K562 (cell line): ENCODE results near the gene ZNF581. TPM values are rescaled to one million over a fixed set of nuclear protein-coding genes. Genes with fewer than 3 reads are reported as not detected.
A peak's percentile ranks its signal among the peaks of the same experiment; 100 is the strongest.

Source experiments
- BDP1 ChIP-seq: IDR thresholded peaks from 3 replicates; pipeline ENCODE4 v1.6.1; 2011; ENCODE audit not compliant: insufficient read length, insufficient read depth
- CBFA2T2 ChIP-seq: fragments of 450-650 bp; conservative IDR thresholded peaks from 2 replicates; pipeline ENCODE4 v1.6.1; 2017; ENCODE audit warnings: mild to moderate bottlenecking
- CBX5 ChIP-seq: IDR thresholded peaks from 2 replicates; pipeline ENCODE4 v1.6.1; 2014; ENCODE audit warnings: low read depth, borderline replicate concordance
- CREB3 ChIP-seq: fragments of 450-650 bp; conservative IDR thresholded peaks from 2 replicates; pipeline ENCODE4 v1.6.1; 2016; ENCODE audit warnings: missing genetic modification characterization, low read depth, mild to moderate bottlenecking, missing compliant biosample characterization, moderate library complexity
- DDX20 ChIP-seq: fragments of 450-650 bp; IDR thresholded peaks from 2 replicates; pipeline ENCODE4 v1.6.1; 2016; ENCODE audit warnings: missing genetic modification characterization, low read depth, mild to moderate bottlenecking, missing compliant biosample characterization, moderate library complexity
- HBP1 ChIP-seq: fragments of 450-650 bp; formaldehyde crosslinking; IDR thresholded peaks from 2 replicates; pipeline ENCODE4 v1.4.0; 2022; ENCODE audit warnings: missing genetic modification characterization
- HDGF ChIP-seq: fragments of 450-650 bp; IDR thresholded peaks from 2 replicates; pipeline ENCODE4 v1.6.1; 2016
- HLTF ChIP-seq: fragments of 450-650 bp; IDR thresholded peaks from 2 replicates; pipeline ENCODE4 v1.6.1; 2016
- HNRNPH1 ChIP-seq: fragments of 200-400 bp; formaldehyde crosslinking; optimal IDR thresholded peaks from 2 replicates; pipeline ENCODE3; 2017; ENCODE audit warnings: low read depth, mild to moderate bottlenecking, low read length, moderate library complexity
- KLF6 ChIP-seq: fragments of 250-450 bp; sonication (Bioruptor Pico); IDR thresholded peaks from 2 replicates; pipeline ENCODE4 v1.4.0; 2020; ENCODE audit warnings: mild to moderate bottlenecking, moderate library complexity, borderline replicate concordance
- MBD2 ChIP-seq: sonication (generic); IDR thresholded peaks from 2 replicates; pipeline ENCODE4 v1.6.1; 2016; ENCODE audit warnings: low read depth, borderline replicate concordance
- NFIC ChIP-seq: fragments of 450-650 bp; IDR thresholded peaks from 2 replicates; pipeline ENCODE4 v1.6.1; 2017; ENCODE audit warnings: mild to moderate bottlenecking, inconsistent platforms
- NRF1 ChIP-seq, 2 experiments: fragments of 450-650 bp; IDR thresholded peaks in 1 of 2; conservative IDR thresholded peaks in 1 of 2; 2 replicates each; pipeline ENCODE4 v1.6.1; 2014; ENCODE audit warnings: mild to moderate bottlenecking in 2 of 2
- POLR2AphosphoS5 ChIP-seq: IDR thresholded peaks from 2 replicates; pipeline ENCODE4 v1.6.1; 2011; ENCODE audit warnings: mild to moderate bottlenecking, low read depth, low read length, moderate library complexity; ENCODE audit not compliant: control insufficient read depth, insufficient read depth
- RHOXF2B ChIP-seq: fragments of 250-450 bp; sonication (Bioruptor Pico); conservative IDR thresholded peaks from 2 replicates; pipeline ENCODE4 v1.5.1; 2021
- SETDB1 ChIP-seq: IDR thresholded peaks from one replicate; pipeline ENCODE4 v1.6.1; 2012; ENCODE audit warnings: low read length, control low read depth, inconsistent platforms
- SP2 ChIP-seq: IDR thresholded peaks from 2 replicates; pipeline ENCODE4 v1.6.1; 2011; ENCODE audit warnings: mild to moderate bottlenecking, low read depth, low read length, moderate library complexity; ENCODE audit not compliant: poor library complexity, severe bottlenecking; ENCODE audit errors: extremely low read depth
- ZBTB34 ChIP-seq: fragments of 250-450 bp; sonication (Bioruptor Pico); IDR thresholded peaks from 2 replicates; pipeline ENCODE4 v1.8.0; 2021; ENCODE audit warnings: mild to moderate bottlenecking, moderate library complexity
- ZHX1 ChIP-seq: fragments of 150-350 bp; conservative IDR thresholded peaks from 2 replicates; pipeline ENCODE4 v1.6.1; 2014; ENCODE audit warnings: low read length
- ZNF146 ChIP-seq: IDR thresholded peaks from one replicate; pipeline ENCODE4 v1.6.1; 2018; ENCODE audit warnings: missing compliant biosample characterization; ENCODE audit not compliant: unreplicated experiment
- ZNF384 ChIP-seq: IDR thresholded peaks from 2 replicates; pipeline ENCODE4 v1.6.1; 2012; ENCODE audit warnings: low read depth, low read length, improper control_type of control experiment
- ZNF668 ChIP-seq: fragments of 250-450 bp; sonication (Bioruptor Pico); IDR thresholded peaks from 2 replicates; pipeline ENCODE4 v1.8.0; 2022; ENCODE audit warnings: mild to moderate bottlenecking, inconsistent platforms
- polyA plus RNA-seq, 8 experiments: library from polyadenylated mRNA; depleted of rRNA in 4 of 8; stranded (reverse) in 5 of 8; unstranded in 3 of 8; fragments of >200 nt; fragmentation: Nextera tagmentation in 2 of 8; fragmentation: Illumina TruSeq in 1 of 8; extraction: Ambion mirVana in 2 of 8; extraction: Trizol in 1 of 8; gene quantifications; 2 replicates each; pipeline versions ENCODE4 v1.2.1 to v1.2.3, GENCODE V29; 2011 to 2014; ENCODE audit warnings: inconsistent platforms in 1 of 8, missing spikeins in 1 of 8
- total RNA-seq, 7 experiments: library from RNA; depleted of rRNA in 6 of 7; stranded (reverse); fragments of >200 nt in 6 of 7; fragmentation: Illumina TruSeq in 2 of 7; extraction: Trizol in 2 of 7; gene quantifications; 2 replicates each; pipeline versions ENCODE4 v1.2.1 to v1.2.3, GENCODE V29; 2011 to 2021; ENCODE audit warnings: low replicate concordance in 1 of 7

Gene ZNF581
- total and polyA plus RNA-seq, 9 of the 15 experiments (the other 6 are each of a cell fraction or from before 2014, with no cell fraction given), result 2.4 to 39.4 (median 15.4) TPM

- no peak for TF ChIP-seq ZHX1
- peak; percentile 97 for TF ChIP-seq NRF1 (conservative IDR thresholded peaks at IDR 0.05 in 1 of 2, IDR thresholded peaks at IDR 0.05 in 1 of 2)
- TF ChIP-seq POLR2AphosphoS5, result peak; percentile 75
- no peak for TF ChIP-seq SETDB1
- no peak for TF ChIP-seq KLF6 (CRISPR knock-in tag)
- TF ChIP-seq HDGF, result no peak
- no peak for TF ChIP-seq RHOXF2B (CRISPR knock-in tag)
- TF ChIP-seq NFIC, result no peak
- no peak for TF ChIP-seq ZNF146
- no peak for TF ChIP-seq ZNF668 (CRISPR knock-in tag)
- TF ChIP-seq ZNF384, result no peak
- TF ChIP-seq CREB3 (tag), result 0 out of 2 replicates have a peak, but pooled peaks have one; percentile 25
- TF ChIP-seq ZBTB34 (CRISPR knock-in tag), result no peak
- peak; percentile 67; the same call in 1 of the 2 replicates for TF ChIP-seq MBD2
- TF ChIP-seq HBP1, result no peak
- no peak for TF ChIP-seq SP2
- no peak for TF ChIP-seq CBX5
- no peak for TF ChIP-seq DDX20
- TF ChIP-seq HNRNPH1, result no peak
- no peak for TF ChIP-seq HLTF
- no peak for TF ChIP-seq BDP1
- no peak for TF ChIP-seq CBFA2T2
Observed at GRCh38 chr19:55654868-55655647, 11.6 kb downstream of the ZNF581 start, which contains the start of gene U2AF2 (continued).
